Naive thymus-derived CD8-positive, alpha-beta T cell (primary cell): ENCODE measurements around the gene KPTN. TPM values are rescaled to one million over a fixed set of nuclear protein-coding genes. Genes with fewer than 3 reads are reported as not detected.
A peak's percentile ranks its signal among the peaks of the same experiment; 100 is the strongest.

ENCODE experiments used
- ATAC-seq, 2 donors: fragments of 150-1000 bp; cut with Tn5 transposase in 1 of 2; sonication (Bioruptor Pico), chemical (Tn5 transposase) in 1 of 2; 1 replicate in 1 of 2; 2 replicates in 1 of 2; pipeline ENCODE4 v1.10.0; 2021; ENCODE audit warnings: mild to moderate bottlenecking in 2 of 2, moderate library complexity in 2 of 2
- POLR2A ChIA-PET: fragments of 350-600 bp; sonication (Branson Sonifier 250); formaldehyde crosslinking; loops from one replicate; lab custom pipeline; 2021; ENCODE audit warnings: antibody characterized with exemption; lab: Charles Lee
- DNase-seq, 10 donors: peaks; one replicate each; pipeline versions ENCODE4 v3.0.0 to v3.0.0-alpha.2; 2020 to 2022
- H3K27ac Mint-ChIP-seq, 10 donors: one replicate each; pipeline ENCODE4 v1.8.0; 2020 to 2022; ENCODE audit warnings: mild to moderate bottlenecking in 10 of 10, mixed read lengths in 10 of 10, moderate library complexity in 4 of 10, inconsistent platforms in 1 of 10
- H3K27me3 Mint-ChIP-seq, 5 donors: one replicate each; pipeline ENCODE4 v1.8.0; 2021 to 2022; ENCODE audit warnings: mixed read lengths in 5 of 5
- H3K36me3 Mint-ChIP-seq, 3 donors: one replicate each; pipeline ENCODE4 v1.8.0; 2020 to 2022; ENCODE audit warnings: mixed read lengths in 3 of 3, mild to moderate bottlenecking in 2 of 3, inconsistent platforms in 1 of 3
- H3K4me1 Mint-ChIP-seq, 4 donors: one replicate each; pipeline ENCODE4 v1.8.0; 2021 to 2022; ENCODE audit warnings: mixed read lengths in 4 of 4
- H3K4me3 Mint-ChIP-seq, 10 donors: one replicate each; pipeline ENCODE4 v1.8.0; 2020 to 2022; ENCODE audit warnings: mild to moderate bottlenecking in 10 of 10, mixed read lengths in 10 of 10, moderate library complexity in 6 of 10, inconsistent platforms in 1 of 10
- H3K9me3 Mint-ChIP-seq, 9 donors: one replicate each; pipeline ENCODE4 v1.8.0; 2020 to 2022; ENCODE audit warnings: mixed read lengths in 9 of 9, mild to moderate bottlenecking in 3 of 9, inconsistent platforms in 1 of 9, moderate library complexity in 1 of 9
- polyA plus RNA-seq, 3 donors: library from polyadenylated mRNA; unstranded; fragments of 300-500 nt; fragmentation: Illumina TruSeq; gene quantifications; one replicate each; pipeline ENCODE4 v1.2.3, GENCODE V29; 2021
- total RNA-seq, 8 experiments: library from RNA in 2 of 8; stranded (reverse) in 2 of 8; gene quantifications; one replicate each; pipeline ENCODE4 v1.2.3 and lab custom pipeline; 2021 to 2026

The KPTN gene
- total and polyA plus RNA-seq, 5 experiments from 2014 or later: 5.4 to 8.0 (median 7.1) TPM

- peak overlapping the region in 8 of 10 donors; percentile 12 to 75 (median 54) for H3K27ac Mint-ChIP-seq
- H3K27me3 Mint-ChIP-seq: no peaks in the 10 kb centered on the region
- H3K4me3 Mint-ChIP-seq: peak overlapping the region in 2 of 10 donors; percentile 14 to 52
- peaks cover 6 to 54% (median 19%) of the 10 kb centered on the region in 4 donors for H3K4me1 Mint-ChIP-seq
- H3K9me3 Mint-ChIP-seq: no peaks in the 10 kb centered on the region
- POLR2A ChIA-PET: interaction anchor here (0.7 to 1.2 kb wide), 2 partner anchors 8 to 11 kb away, joined by 3 read pairs; partner anchors contain the start of gene KPTN
- H3K36me3 Mint-ChIP-seq: peaks cover 0 to 41% (median 0%) of the 10 kb centered on the region in 3 donors
- no peak for ATAC-seq
- no peak for DNase-seq
Observed at GRCh38 chr19:47495478-47496372, 11.7 kb upstream of the KPTN start.

- POLR2A ChIA-PET: interaction anchor here (0.7 kb wide), 1 partner anchor 20 kb away, joined by 3 read pairs; no protein-coding TSS in a partner anchor
- peaks cover 12 to 58% (median 19%) of the 10 kb centered on the region in 4 donors for H3K4me1 Mint-ChIP-seq
- no peak for DNase-seq
- peak overlapping the region in 3 of 10 donors; percentile 37 to 51 (median 48) for H3K27ac Mint-ChIP-seq
- no peaks in the 10 kb centered on the region for H3K9me3 Mint-ChIP-seq
- H3K36me3 Mint-ChIP-seq: peaks cover 0 to 44% (median 0%) of the 10 kb centered on the region in 3 donors
- H3K27me3 Mint-ChIP-seq: no peaks in the 10 kb centered on the region
- no peak for ATAC-seq
- no peak overlapping the region for H3K4me3 Mint-ChIP-seq
Observed at GRCh38 chr19:47494729-47495128, 10.7 kb upstream of the KPTN start.

GRCh38 chr19:47494211-47494547 lies 10.2 kb upstream of the KPTN start:
- peaks cover 12 to 58% (median 19%) of the 10 kb centered on the region in 4 donors for H3K4me1 Mint-ChIP-seq
- H3K36me3 Mint-ChIP-seq: peaks cover 0 to 40% (median 0%) of the 10 kb centered on the region in 3 donors
- no peaks in the 10 kb centered on the region for H3K9me3 Mint-ChIP-seq
- ATAC-seq: no peak
- POLR2A ChIA-PET: interaction anchor here (0.7 kb wide), 1 partner anchor 20 kb away, joined by 3 read pairs; no protein-coding TSS in a partner anchor
- no peaks in the 10 kb centered on the region for H3K27me3 Mint-ChIP-seq
- H3K27ac Mint-ChIP-seq: peak overlapping the region in 4 of 10 donors; percentile 5 to 49 (median 20)
- no peak for DNase-seq
- no peak overlapping the region for H3K4me3 Mint-ChIP-seq

- H3K27me3 Mint-ChIP-seq: no peaks in the 10 kb centered on the region
- ATAC-seq (no peak), DNase-seq (no peak)
- H3K4me3 Mint-ChIP-seq: peak overlapping the region in 1 of 10 donors; percentile 36
- POLR2A ChIA-PET: interaction anchor here (0.7 kb wide), 1 partner anchor 21 kb away, joined by 3 read pairs; no protein-coding TSS in a partner anchor
- H3K36me3 Mint-ChIP-seq: peaks cover 0 to 34% (median 0%) of the 10 kb centered on the region in 3 donors
- H3K4me1 Mint-ChIP-seq: peaks cover 9 to 56% (median 17%) of the 10 kb centered on the region in 4 donors
- peak overlapping the region in 4 of 10 donors; percentile 19 to 85 (median 60) for H3K27ac Mint-ChIP-seq
- H3K9me3 Mint-ChIP-seq: no peaks in the 10 kb centered on the region
Observed at GRCh38 chr19:47493378-47494210, 9.6 kb upstream of the KPTN start.

GRCh38 chr19:47492571-47493377 lies 8.8 kb upstream of the KPTN start:
- Mint-ChIP-seq H3K4me3 (no peak overlapping the region), H3K27ac (peak overlapping the region in 5 of 10 donors; percentile 49 to 80 (median 76)), H3K9me3 (no peaks in the 10 kb centered on the region), H3K27me3 (no peaks in the 10 kb centered on the region), H3K36me3 (peaks cover 0 to 35% (median 0%) of the 10 kb centered on the region in 3 donors), H3K4me1 (peaks cover 11 to 58% (median 19%) of the 10 kb centered on the region in 4 donors)
- ATAC-seq (peak in 1 of 2 donors; percentile 12), DNase-seq (no peak)
- POLR2A ChIA-PET: interaction anchor here (0.9 kb wide), 1 partner anchor 9 kb away, joined by 3 read pairs; the partner anchor contains the start of gene KPTN

GRCh38 chr19:47492137-47492533 lies 8.1 kb upstream of the KPTN start:
- DNase-seq: no peak
- ATAC-seq: no peak
- Mint-ChIP-seq H3K27ac (peak overlapping the region in 5 of 10 donors; percentile 25 to 79 (median 67)), H3K36me3 (peaks cover 0 to 30% (median 0%) of the 10 kb centered on the region in 3 donors), H3K4me3 (no peak overlapping the region), H3K4me1 (peaks cover 13 to 58% (median 25%) of the 10 kb centered on the region in 4 donors), H3K27me3 (no peaks in the 10 kb centered on the region), H3K9me3 (no peaks in the 10 kb centered on the region)
- POLR2A ChIA-PET: interaction anchor here (0.9 kb wide), 1 partner anchor 8 kb away, joined by 3 read pairs; the partner anchor contains the start of gene KPTN

GRCh38 chr19:47491358-47492136 lies 7.5 kb upstream of the KPTN start:
- Mint-ChIP-seq H3K36me3 (peaks cover 0 to 26% (median 0%) of the 10 kb centered on the region in 3 donors), H3K9me3 (no peaks in the 10 kb centered on the region), H3K4me1 (peaks cover 17 to 60% (median 29%) of the 10 kb centered on the region in 4 donors), H3K27ac (peak overlapping the region in 5 of 10 donors; percentile 18 to 79 (median 67)), H3K4me3 (no peak overlapping the region), H3K27me3 (no peaks in the 10 kb centered on the region)
- ATAC-seq (no peak), DNase-seq (no peak)
- POLR2A ChIA-PET: interaction anchor here (0.9 kb wide), 1 partner anchor 8 kb away, joined by 3 read pairs; the partner anchor contains the start of gene KPTN

- Mint-ChIP-seq H3K27me3 (no peaks in the 10 kb centered on the region), H3K36me3 (peaks cover 0 to 21% (median 0%) of the 10 kb centered on the region in 3 donors), H3K4me3 (no peak overlapping the region), H3K4me1 (peaks cover 14 to 60% (median 30%) of the 10 kb centered on the region in 4 donors), H3K9me3 (no peaks in the 10 kb centered on the region), H3K27ac (peak overlapping the region in 3 of 10 donors; percentile 7 to 63 (median 49))
- ATAC-seq: peak in 1 of 2 donors; percentile 9
- DNase-seq: no peak
- POLR2A ChIA-PET: interaction anchor here (0.6 kb wide), 1 partner anchor 47 kb away, joined by 5 read pairs; no protein-coding TSS in a partner anchor
Observed at GRCh38 chr19:47490847-47491246, 6.8 kb upstream of the KPTN start.

- POLR2A ChIA-PET: interaction anchor here (0.6 kb wide), 1 partner anchor 32 kb away, joined by 8 read pairs; no protein-coding TSS in a partner anchor
Observed at GRCh38 chr19:47490031-47490430, 6.0 kb upstream of the KPTN start.

GRCh38 chr19:47489072-47489914 lies 5.3 kb upstream of the KPTN start:
- Mint-ChIP-seq H3K27ac (peak overlapping the region in 7 of 10 donors; percentile 11 to 74 (median 40)), H3K4me3 (no peak overlapping the region), H3K36me3 (peaks cover 0 to 21% (median 0%) of the 10 kb centered on the region in 3 donors), H3K27me3 (no peaks in the 10 kb centered on the region), H3K4me1 (peaks cover 21 to 62% (median 41%) of the 10 kb centered on the region in 4 donors), H3K9me3 (no peaks in the 10 kb centered on the region)
- POLR2A ChIA-PET: interaction anchor here (2.2 kb wide), 1 partner anchor 12 kb away, joined by 4 read pairs; no protein-coding TSS in a partner anchor
- DNase-seq (no peak), ATAC-seq (no peak)

More at GRCh38 chr19:47490031-47490430, 6.0 kb upstream of the KPTN start:
- H3K4me3 Mint-ChIP-seq: no peak overlapping the region
- DNase-seq (no peak), ATAC-seq (no peak)
- no peaks in the 10 kb centered on the region for H3K9me3 Mint-ChIP-seq
- H3K27ac Mint-ChIP-seq: peak overlapping the region in 5 of 10 donors; percentile 35 to 72 (median 63)
- peaks cover 19 to 60% (median 36%) of the 10 kb centered on the region in 4 donors for H3K4me1 Mint-ChIP-seq
- H3K36me3 Mint-ChIP-seq: peaks cover 0 to 21% (median 0%) of the 10 kb centered on the region in 3 donors
- H3K27me3 Mint-ChIP-seq: no peaks in the 10 kb centered on the region
